IPS DF 6.9 (cell line): Measurements from ENCODE around the gene OLIG3.
A peak's percentile ranks its signal among the peaks of the same experiment; 100 is the strongest.

ENCODE experiments used
- DNase-seq: peaks from one replicate; pipeline ENCODE4 v3.0.0-alpha.2; 2013; ENCODE audit warnings: low read depth, low spot score
- H3K27ac ChIP-seq: one replicate; pipeline ENCODE4 v1.5.1; 2013; ENCODE audit warnings: low read length, control low read depth
- H3K27me3 ChIP-seq: 2 replicates; pipeline ENCODE4 v1.6.1; 2013; ENCODE audit warnings: mild to moderate bottlenecking, low read length; ENCODE audit not compliant: control insufficient read depth, insufficient read depth
- H3K36me3 ChIP-seq: 2 replicates; pipeline ENCODE4 v1.6.1; 2013; ENCODE audit warnings: low read length; ENCODE audit not compliant: control insufficient read depth, insufficient read depth
- H3K4me1 ChIP-seq: 2 replicates; pipeline ENCODE4 v1.6.1; 2013; ENCODE audit warnings: low read length; ENCODE audit not compliant: control insufficient read depth, insufficient read depth
- H3K4me3 ChIP-seq: 2 replicates; pipeline ENCODE4 v1.5.1; 2013; ENCODE audit warnings: mild to moderate bottlenecking, low read length
- H3K9me3 ChIP-seq: 2 replicates; pipeline ENCODE4 v1.6.1; 2013; ENCODE audit warnings: low read length, inconsistent platforms; ENCODE audit not compliant: control insufficient read depth, insufficient read depth
- WGBS: extraction: QIAGEN DNeasy Blood & Tissue Kit; methylation state at CpG from one replicate; pipeline ENCODE4 v1.1.7; 2013; ENCODE audit warnings: mixed read lengths, missing lambda C conversion rate; ENCODE audit not compliant: insufficient read length, insufficient coverage; 5-methylcytosine and 5-hydroxymethylcytosine counted together

The OLIG3 gene

DNA sequence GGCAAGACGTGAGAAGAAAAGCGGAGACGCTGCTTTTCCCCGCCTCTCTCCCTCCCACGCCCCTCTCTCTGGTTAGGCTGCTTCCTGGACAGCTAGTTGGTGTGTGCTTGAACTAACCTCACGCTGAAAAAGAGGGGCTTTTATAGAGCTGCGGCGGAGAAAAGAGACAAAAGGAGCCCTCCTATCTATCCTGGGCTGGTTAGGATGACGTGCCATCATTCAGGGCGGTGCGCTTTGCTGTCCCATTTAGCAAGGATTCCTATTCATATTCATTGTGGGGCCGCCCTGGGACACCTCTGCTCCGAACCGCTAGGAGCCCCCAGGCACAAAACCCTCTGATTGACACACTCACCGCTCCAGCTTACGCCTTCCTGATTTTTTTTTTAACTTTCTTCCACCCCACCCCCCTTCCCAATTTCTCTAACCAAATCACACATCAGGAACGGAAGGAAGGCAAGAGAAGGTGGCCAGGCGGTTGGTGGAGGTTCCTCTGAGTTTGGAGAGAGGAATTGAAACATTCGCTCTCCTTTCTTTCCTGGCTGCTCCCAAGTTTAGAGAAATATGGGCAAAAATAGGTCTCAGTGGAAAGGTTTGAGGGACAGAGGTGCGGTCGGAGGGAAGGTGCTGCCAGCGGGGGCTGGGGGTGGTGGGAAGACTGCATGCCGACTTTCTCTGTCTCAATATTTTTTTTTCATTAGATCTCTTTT is at the start of gene OLIG3:
OLIG3 (minus strand) TSS at position 114 of the 707 bp plus-strand sequence. CDS start 224 bp downstream, outside the sequence.
- H3K9me3 ChIP-seq: no peaks in the 10 kb centered on the region
- no CpG with 5 or more reads among the region's 23 CpGs for WGBS
- H3K27me3 ChIP-seq: peaks cover 82% of the 10 kb centered on the region
- no peak for DNase-seq
- no peak within 1 kb of the TSS for H3K27ac ChIP-seq
- H3K4me1 ChIP-seq: peaks cover 9% of the 10 kb centered on the region
- no peaks in the 10 kb centered on the region; the same call in 1 of the 2 replicates for H3K36me3 ChIP-seq
- peak within 1 kb of the TSS; percentile 30; the same call in 1 of the 2 replicates for H3K4me3 ChIP-seq

- Histone ChIP-seq H3K27ac (no peak overlapping the region), H3K4me1 (peaks cover 2% of the 10 kb centered on the region; the same call in 1 of the 2 replicates), H3K9me3 (no peaks in the 10 kb centered on the region), H3K4me3 (no peak overlapping the region), H3K27me3 (no peaks in the 10 kb centered on the region), H3K36me3 (no peaks in the 10 kb centered on the region)
- no CpG with 5 or more reads among the region's 2 CpGs for WGBS
- DNase-seq: no peak
Observed at GRCh38 chr6:137543114-137543513, 48.9 kb upstream of the OLIG3 start.

GRCh38 chr6:137542713-137543112 is 48.5 kb upstream of the OLIG3 start:
- no peak overlapping the region for H3K27ac ChIP-seq
- H3K4me3 ChIP-seq: no peak overlapping the region
- no peaks in the 10 kb centered on the region for H3K9me3 ChIP-seq
- no peaks in the 10 kb centered on the region for H3K27me3 ChIP-seq
- no peak for DNase-seq
- no peaks in the 10 kb centered on the region for H3K36me3 ChIP-seq
- peaks cover 2% of the 10 kb centered on the region; the same call in 1 of the 2 replicates for H3K4me1 ChIP-seq
- no CpG with 5 or more reads among the region's 1 CpG for WGBS

- no peak for DNase-seq
- no peaks in the 10 kb centered on the region for H3K36me3 ChIP-seq
- H3K4me1 ChIP-seq: peaks cover 2% of the 10 kb centered on the region; the same call in 1 of the 2 replicates
- H3K27ac ChIP-seq: no peak overlapping the region
- H3K27me3 ChIP-seq: no peaks in the 10 kb centered on the region
- H3K4me3 ChIP-seq: no peak overlapping the region
- WGBS: no CpG with 5 or more reads among the region's 4 CpGs
- H3K9me3 ChIP-seq: no peaks in the 10 kb centered on the region
Observed at GRCh38 chr6:137541534-137542063, 47.4 kb upstream of the OLIG3 start.

- Histone ChIP-seq H3K9me3 (no peaks in the 10 kb centered on the region), H3K27ac (no peak overlapping the region), H3K27me3 (no peaks in the 10 kb centered on the region), H3K4me1 (no peaks in the 10 kb centered on the region; the same call in 1 of the 2 replicates), H3K4me3 (no peak overlapping the region), H3K36me3 (no peaks in the 10 kb centered on the region)
- WGBS: no CpG with 5 or more reads among the region's 6 CpGs
- no peak for DNase-seq
Observed at GRCh38 chr6:137536104-137536773, 42.0 kb upstream of the OLIG3 start.

DNA sequence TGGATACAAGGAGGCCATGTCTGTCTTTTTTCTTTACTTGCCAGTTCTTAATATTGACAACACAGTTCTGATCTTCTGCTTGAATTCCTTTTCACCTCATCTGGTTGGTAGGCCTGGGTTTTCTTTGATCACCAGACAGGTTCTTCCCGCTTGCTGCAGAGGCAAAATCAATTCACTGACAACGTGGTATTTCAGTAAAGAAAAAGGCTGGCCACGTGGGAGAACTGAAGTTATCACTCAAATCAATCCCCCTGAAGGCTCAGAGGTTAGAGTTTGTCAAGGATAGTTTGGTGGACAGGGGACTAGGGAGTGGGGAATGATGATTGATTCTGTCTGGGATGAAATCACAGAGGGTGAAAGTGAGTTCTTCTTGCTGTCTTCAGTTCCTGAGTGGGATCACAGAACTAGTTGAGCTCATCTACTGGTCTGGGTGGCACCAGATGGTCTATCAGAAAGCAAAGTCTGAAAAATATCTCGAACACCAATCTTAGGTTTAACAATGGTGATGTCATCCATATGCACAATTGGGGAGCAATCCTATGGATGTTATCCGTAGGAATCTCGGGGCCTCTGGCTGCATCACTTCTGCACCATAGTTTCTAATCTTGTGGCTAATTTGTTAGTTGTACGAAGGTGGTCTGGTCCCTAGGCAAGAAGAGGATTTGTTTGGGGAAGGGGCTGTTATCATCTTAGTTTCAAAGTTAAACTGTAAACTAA is 37.3 kb upstream of the OLIG3 start:
- Histone ChIP-seq H3K36me3 (no peaks in the 10 kb centered on the region), H3K4me3 (no peak overlapping the region), H3K27ac (no peak overlapping the region), H3K9me3 (no peaks in the 10 kb centered on the region), H3K4me1 (no peaks in the 10 kb centered on the region), H3K27me3 (no peaks in the 10 kb centered on the region)
- WGBS: no CpG with 5 or more reads among the region's 7 CpGs
- no peak for DNase-seq

DNA sequence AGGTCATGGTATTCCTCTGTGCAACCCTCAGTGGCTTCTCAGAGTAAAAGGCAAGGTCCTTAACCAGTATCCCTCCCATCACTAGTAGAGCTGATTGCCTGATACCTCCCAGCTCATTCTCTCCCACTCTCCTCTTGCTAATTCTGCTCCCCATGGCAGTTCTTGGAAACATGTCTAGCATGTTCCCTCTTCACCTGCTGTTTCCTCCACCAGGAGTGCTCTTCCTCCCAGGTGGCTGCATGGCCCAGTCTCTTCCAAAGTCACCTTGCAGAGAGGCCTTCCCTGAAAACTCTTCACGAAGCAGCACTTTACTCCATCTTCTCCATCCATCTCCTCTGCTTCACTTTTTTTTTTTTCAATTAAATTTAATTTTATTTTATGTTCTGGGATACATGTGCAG is 36.2 kb upstream of the OLIG3 start:
- no peaks in the 10 kb centered on the region for H3K4me1 ChIP-seq
- no peaks in the 10 kb centered on the region for H3K9me3 ChIP-seq
- no peaks in the 10 kb centered on the region for H3K36me3 ChIP-seq
- no CpG with 5 or more reads among the region's 1 CpG for WGBS
- no peak for DNase-seq
- H3K27me3 ChIP-seq: no peaks in the 10 kb centered on the region
- H3K27ac ChIP-seq: no peak overlapping the region
- H3K4me3 ChIP-seq: no peak overlapping the region

DNA sequence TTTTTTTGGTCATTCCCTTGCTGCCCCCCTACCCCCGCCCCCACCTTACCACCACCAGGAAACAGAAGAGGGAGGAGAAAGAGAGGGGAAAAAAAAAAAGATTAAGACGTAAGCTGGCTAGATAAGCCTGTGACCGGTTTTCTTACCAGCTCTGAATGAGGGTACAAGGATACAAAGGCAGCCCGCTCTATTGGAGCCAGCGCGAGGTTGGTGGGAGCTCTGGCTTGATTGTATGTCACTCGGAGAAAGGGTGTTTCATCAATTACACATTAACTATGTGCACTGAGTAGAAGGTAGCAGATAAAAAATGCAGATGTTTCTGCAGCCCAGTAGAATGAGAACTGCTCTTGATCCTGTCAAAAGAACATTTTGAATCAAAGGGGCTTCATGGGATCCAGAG is 28.6 kb upstream of the OLIG3 start:
- no peaks in the 10 kb centered on the region for H3K9me3 ChIP-seq
- no peaks in the 10 kb centered on the region for H3K27me3 ChIP-seq
- H3K27ac ChIP-seq: no peak overlapping the region
- no peaks in the 10 kb centered on the region for H3K36me3 ChIP-seq
- WGBS: no CpG with 5 or more reads among the region's 7 CpGs
- no peak overlapping the region for H3K4me3 ChIP-seq
- no peak for DNase-seq
- H3K4me1 ChIP-seq: peaks cover 4% of the 10 kb centered on the region; the same call in 1 of the 2 replicates

DNA sequence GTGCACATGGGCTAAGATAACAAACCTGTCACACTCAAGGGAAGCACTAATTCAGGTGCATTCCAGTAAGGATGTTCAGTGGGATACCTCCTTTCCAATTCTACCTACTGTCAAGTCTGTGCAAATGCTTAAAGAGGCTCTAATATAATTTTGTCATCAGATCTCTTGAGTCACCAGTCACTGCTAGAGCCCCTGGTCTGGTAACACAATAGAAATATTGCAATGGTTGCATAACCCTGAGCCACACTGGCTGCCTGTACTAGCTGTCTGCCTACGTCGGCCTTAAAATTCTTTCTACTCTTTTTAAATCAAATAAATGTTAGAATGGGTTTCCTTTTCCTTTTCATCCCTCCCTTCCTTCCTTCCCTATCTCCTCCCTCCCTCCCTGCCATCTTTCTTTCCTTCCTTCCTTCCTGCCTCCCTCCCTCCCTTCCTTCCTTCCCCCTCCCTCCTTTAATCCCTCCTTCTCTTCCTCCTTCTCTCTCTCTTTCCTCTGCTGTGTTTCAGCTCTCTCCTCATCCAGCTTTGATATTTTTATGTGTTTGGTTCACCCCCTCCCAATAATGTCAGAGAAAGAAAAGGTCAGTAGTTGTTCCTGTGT is 28.1 kb upstream of the OLIG3 start:
- no peaks in the 10 kb centered on the region for H3K9me3 ChIP-seq
- H3K27me3 ChIP-seq: no peaks in the 10 kb centered on the region
- no CpG with 5 or more reads among the region's 2 CpGs for WGBS
- no peak overlapping the region for H3K27ac ChIP-seq
- no peaks in the 10 kb centered on the region for H3K36me3 ChIP-seq
- no peak for DNase-seq
- H3K4me3 ChIP-seq: no peak overlapping the region
- H3K4me1 ChIP-seq: peaks cover 4% of the 10 kb centered on the region; the same call in 1 of the 2 replicates

DNA sequence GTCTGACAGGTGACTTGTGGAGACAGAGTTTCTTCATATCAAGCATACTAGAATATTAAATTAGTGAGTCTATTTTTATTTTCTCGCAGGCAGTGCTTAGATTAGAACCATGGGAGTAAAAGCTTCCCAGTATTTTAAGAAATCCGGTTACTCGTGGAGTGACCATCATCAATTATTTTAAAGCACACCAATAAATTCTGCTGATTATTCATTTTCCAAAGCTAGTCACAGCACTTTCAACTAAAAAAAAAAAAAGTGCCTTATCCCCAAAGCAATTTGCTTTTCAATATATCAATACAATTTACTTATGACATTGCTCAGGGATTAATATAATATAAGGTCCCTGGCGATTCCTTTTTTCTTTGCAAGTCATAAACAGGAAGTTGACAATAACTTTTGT is 26.3 kb upstream of the OLIG3 start:
- H3K4me3 ChIP-seq: no peak overlapping the region
- no peaks in the 10 kb centered on the region for H3K36me3 ChIP-seq
- no CpG with 5 or more reads among the region's 4 CpGs for WGBS
- no peaks in the 10 kb centered on the region for H3K9me3 ChIP-seq
- DNase-seq: no peak
- peaks cover 4% of the 10 kb centered on the region; the same call in 1 of the 2 replicates for H3K4me1 ChIP-seq
- H3K27ac ChIP-seq: no peak overlapping the region
- H3K27me3 ChIP-seq: no peaks in the 10 kb centered on the region
